Heart left ventricle (tissue), 13 donors: Measurements from ENCODE around the gene ZNRF2.

Experiments
- CTCF ChIP-seq, 12 donors: fragments of 200-600 bp; sonication (generic) in 4 of 12; IDR thresholded peaks; one replicate each; pipeline versions ENCODE4 v1.5.0 to v1.8.0; 2018 to 2022; ENCODE audit warnings: antibody characterized with exemption in 12 of 12, mild to moderate bottlenecking in 5 of 12
- POLR2A ChIP-seq, 2 donors: fragments of 450-650 bp; IDR thresholded peaks; one replicate each; pipeline ENCODE4 v1.6.1; 2017; ENCODE audit warnings: antibody characterized with exemption in 2 of 2, mild to moderate bottlenecking in 2 of 2, moderate library complexity in 2 of 2
- donor health status: ischemic (EF 13 %, LVEDD 7.1; RV severe dilation, severe dysfunction).
- donor health status: DM: no; HTN: yes; CAD: no.
- donor health status: DM: no; HTN: no; CAD: no.
- donor health status: ischemic (EF 25% LVEDD 6.9; RV normal size, moderate dysfunction).
- donor health status: ischemic (EF 25% LVEDD 5.7; RV mildly dilated, moderate dysfunction).
- donor health status: ischemic (EF 35%, LVEDD 5.7; RV mildly dilated, moderate dysfunction).
- donor health status: nonischemic (EF 11% LVEDD 7.7; RV severe dilation, severe dysfunction).
- donor health status: DM: yes; HTN: yes; CAD: no.
- donor health status: PGD.
- donor health status: ischemic (EF 29% LVEDD 5.4; RV normal size, mild dysfunction).
- donor health status: nonischemic (EF 23%, LVEDD 6.1; RV moderate dilation, normal function).

- TF ChIP-seq CTCF (IDR thresholded peaks at IDR 0.05) (no peak), POLR2A (IDR thresholded peaks at IDR 0.05) (no peak)
These were observed 30.1 kb upstream of the ZNRF2 start for GRCh38 chr7:30254248-30254647.
